ENCODE measurements around the gene PRKCE. TPM values are rescaled to one million over a fixed set of nuclear protein-coding genes. Genes with fewer than 3 reads are reported as not detected.

PRKCE gene
- total RNA-seq, 1 experiment from 2014 or later, result 1.3 TPM

- TF ChIP-seq CTCF (conservative IDR thresholded peaks at IDR 0.05), result no peak
- H3K27ac Mint-ChIP-seq, result no peak overlapping the region
- Histone ChIP-seq H3K9ac (ENCODE audit: extremely low read depth, insufficient read length, low read length) (no peak overlapping the region), H2AFZ (ENCODE audit: low read length) (no peak overlapping the region), H3K23ac (ENCODE audit: insufficient read length, low read depth, low read length) (no peak overlapping the region), H3K79me1 (ENCODE audit: insufficient read depth, low read depth, low read length, poor library complexity, severe bottlenecking) (peaks cover 5% of the 10 kb centered on the region), H2BK12ac (ENCODE audit: insufficient read length, low read depth, low read length) (no peak overlapping the region), H2BK120ac (ENCODE audit: low read depth, low read length, poor library complexity, severe bottlenecking) (no peak overlapping the region), H3K79me2 (ENCODE audit: insufficient read depth, low read length) (peaks cover 1% of the 10 kb centered on the region; the same call in 1 of the 2 replicates), H3K4me2 (ENCODE audit: insufficient read depth, insufficient read length, low read length) (no peak overlapping the region), H3T11ph (ENCODE audit: low read length) (no peak overlapping the region), H2BK15ac (ENCODE audit: low read depth, low read length) (no peak overlapping the region), H3K23me2 (ENCODE audit: insufficient read length, low read depth, low read length, poor library complexity, severe bottlenecking) (no peaks in the 10 kb centered on the region), H2AK5ac (ENCODE audit: insufficient read length, low read length) (no peak overlapping the region), H3K4ac (ENCODE audit: low read depth, low read length) (no peak overlapping the region), H4K20me1 (ENCODE audit: control insufficient read depth, insufficient read depth, insufficient read length) (no peaks in the 10 kb centered on the region), H3K27ac (ENCODE audit: insufficient read length, low read depth, low read length) (no peak overlapping the region), H3K4me1 (ENCODE audit: insufficient read depth, low read length) (no peaks in the 10 kb centered on the region), H2BK20ac (ENCODE audit: low read depth, low read length, poor library complexity, severe bottlenecking) (no peak overlapping the region), H2BK5ac (ENCODE audit: insufficient read length, low read length) (no peak overlapping the region), H3K14ac (ENCODE audit: insufficient read depth, low read length) (no peak overlapping the region), H3K9me3 (ENCODE audit: control insufficient read depth, low read depth, low read length) (no peaks in the 10 kb centered on the region), H4K5ac (ENCODE audit: insufficient read length, low read depth, low read length) (no peak overlapping the region), H3K56ac (ENCODE audit: insufficient read length, low read depth, low read length) (no peak overlapping the region), H3K18ac (ENCODE audit: insufficient read length, low read depth, low read length) (no peak overlapping the region), H4K91ac (ENCODE audit: insufficient read length, low read depth, low read length) (no peak overlapping the region), H4K8ac (replicated peaks; ENCODE audit: insufficient read length, low read depth, low read length) (no peak overlapping the region), H3K27me3 (ENCODE audit: insufficient read depth, low read length) (no peaks in the 10 kb centered on the region)
- no peaks in the 10 kb centered on the region for H3K9me3 Mint-ChIP-seq
- DNase-seq, result no peak
- no peak overlapping the region for H3K4me3 Mint-ChIP-seq
- H3K27me3 Mint-ChIP-seq (ENCODE audit: low read depth), result no peaks in the 10 kb centered on the region; the same call in 1 of the 2 replicates
- WGBS (ENCODE audit: extremely low coverage, insufficient read length, low lambda C conversion rate), result no CpG with 5 or more reads among the region's 1 CpG
- H3K4me1 Mint-ChIP-seq, result peaks cover 19 to 24% of the 10 kb centered on the region in 2 experiments
- H3K36me3 Mint-ChIP-seq (ENCODE audit: insufficient read depth in 1 of 3, low read depth in 3 of 3), result peaks cover 7 to 20% (median 16%) of the 10 kb centered on the region in 3 experiments; a peak in 6 of 7 replicates
These were observed 44.7 kb upstream of the PRKCE start for GRCh38 chr2:45606796-45607195.
